Measurements from ENCODE around the gene NCAM2. TPM values are rescaled to one million over a fixed set of nuclear protein-coding genes. Genes with fewer than 3 reads are reported as not detected.

NCAM2 gene
- total RNA-seq, 1 experiment from 2014 or later = not detected

DNA sequence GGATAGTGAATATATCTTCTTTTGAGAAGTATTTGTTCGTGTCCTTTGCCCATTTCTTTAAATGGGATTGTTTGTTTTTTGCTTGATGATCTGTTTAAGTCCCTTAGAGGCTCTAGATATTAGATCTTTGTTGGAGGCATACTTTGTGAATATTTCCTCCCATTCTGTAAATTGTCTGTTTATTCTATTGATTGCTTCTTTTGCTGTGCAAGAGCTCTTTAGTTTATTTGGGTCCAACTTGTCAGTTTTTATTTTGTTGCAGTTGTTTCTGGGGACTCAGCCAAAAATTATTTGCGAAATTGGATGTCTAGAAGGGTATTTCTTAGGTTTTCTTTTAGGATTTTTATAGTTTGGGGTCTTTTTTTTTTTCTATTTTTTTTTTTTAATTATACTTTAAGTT lies 302.8 kb downstream of the NCAM2 start:
- H3K4me2 ChIP-seq (ENCODE audit: low read length) = no peak overlapping the region
- H3K9me3 ChIP-seq (ENCODE audit: control insufficient read depth in 1 of 2, insufficient read depth in 1 of 2, low read depth in 1 of 2, low read length in 2 of 2) = peaks cover 0 to 6% of the 10 kb centered on the region in 2 experiments; a peak in 2 of 4 replicates
- intact Hi-C loops (cut with micrococcal nuclease) = no loop called here
- no TSS peak for BruUV-seq (replicated peaks)
- H3K36me3 ChIP-seq (ENCODE audit: control insufficient read depth in 1 of 2, insufficient read depth in 2 of 2, low read length in 2 of 2) = no peaks in the 10 kb centered on the region
- CTCF ChIA-PET = no interaction called here
- H3K4me1 ChIP-seq (ENCODE audit: control insufficient read depth in 1 of 2, insufficient read depth in 2 of 2, low read length in 2 of 2) = no peaks in the 10 kb centered on the region
- no peak overlapping the region for H3K27ac ChIP-seq (ENCODE audit: low read depth, low read length)
- POLR2A ChIA-PET = no interaction called here
- H3K79me2 ChIP-seq (ENCODE audit: insufficient read depth, low read length) = no peaks in the 10 kb centered on the region
- no peaks in the 10 kb centered on the region for H4K20me1 ChIP-seq (ENCODE audit: insufficient read depth)
- H3K4me3 ChIP-seq (replicated peaks in 1 of 2; ENCODE audit: low read depth in 1 of 2, low read length in 2 of 2) = no peak overlapping the region
- ATAC-seq (no peak), DNase-seq (ENCODE audit: low read depth, low spot score) (no peak)
- H3K9me2 ChIP-seq (ENCODE audit: insufficient read depth) = no peaks in the 10 kb centered on the region
- no peak overlapping the region for H3K9ac ChIP-seq (ENCODE audit: low read length)
- RAD21 ChIA-PET (ENCODE audit: low non-redundant PET in 1 of 2, low total read pairs in 2 of 2, uncharacterized antibody in 2 of 2, unreplicated experiment in 2 of 2) = no interaction called here
- TF ChIP-seq POLR2A (IDR thresholded peaks at IDR 0.05; ENCODE audit: borderline replicate concordance, extremely low read depth, insufficient read depth, insufficient read length) = no peak
- no peak for TF ChIP-seq EZH2phosphoT487 (IDR thresholded peaks at IDR 0.05; ENCODE audit: borderline replicate concordance)
- no peak for TF ChIP-seq ELF1 (IDR thresholded peaks at IDR 0.05; ENCODE audit: borderline replicate concordance, low read depth)
- TF ChIP-seq JUND (IDR thresholded peaks at IDR 0.05) = no peak
- no peak for TF ChIP-seq ZFX (IDR thresholded peaks at IDR 0.05)
- TF ChIP-seq ZNF274 (IDR thresholded peaks at IDR 0.05; ENCODE audit: low read depth, low read length) = no peak
- no peak for TF ChIP-seq TCF7L2 (IDR thresholded peaks at IDR 0.05; ENCODE audit: borderline replicate concordance, extremely low read depth, insufficient read depth, insufficient read length)
- no peak for TF ChIP-seq YY1 (IDR thresholded peaks at IDR 0.05; ENCODE audit: extremely low read depth, insufficient replicate concordance, low read depth, low read length)
- no peak for TF ChIP-seq ZBTB33 (IDR thresholded peaks at IDR 0.05; ENCODE audit: extremely low read depth, insufficient replicate concordance, low read length)
- no peak for TF ChIP-seq REST (IDR thresholded peaks at IDR 0.05; ENCODE audit: low read depth)
- no peak for TF ChIP-seq FOSL1 (IDR thresholded peaks at IDR 0.05; ENCODE audit: low read depth)
- no peaks in the 10 kb centered on the region for H3K27me3 ChIP-seq (ENCODE audit: insufficient read depth, low read length)
- H2AFZ ChIP-seq (ENCODE audit: low read depth, low read length, poor library complexity, severe bottlenecking) = no peak overlapping the region

Data from HCT116 (cell line).